GM23338 (cell line): ENCODE results near the gene LLGL1. TPM values are rescaled to one million over a fixed set of nuclear protein-coding genes. Genes with fewer than 3 reads are reported as not detected.

ENCODE experiments used
- ATAC-seq: fragments of 200-7000 bp; cut with Tn5 transposase; 3 replicates; pipeline ENCODE4 v1.9.1; 2020
- DNase-seq: peaks from one replicate; pipeline ENCODE4 v3.0.0-alpha.2; 2015; ENCODE audit warnings: low spot score
- H2AFZ ChIP-seq: fragments of 200-600 bp; sonication (generic); 2 replicates; pipeline ENCODE4 v1.8.0; 2016; ENCODE audit warnings: antibody characterized with exemption, mild to moderate bottlenecking, moderate library complexity
- H3F3A ChIP-seq: fragments of 200-600 bp; sonication (generic); replicated peaks from 2 replicates; pipeline ENCODE4 v1.8.0; 2017; ENCODE audit warnings: antibody characterized with exemption, mixed run types, low read depth
- H3K27ac ChIP-seq: fragments of 200-600 bp; sonication (generic); 2 replicates; pipeline ENCODE4 v1.6.1; 2016; ENCODE audit warnings: low read depth
- H3K27me3 ChIP-seq: fragments of 200-600 bp; sonication (generic); 2 replicates; pipeline ENCODE4 v1.8.0; 2016; ENCODE audit warnings: mild to moderate bottlenecking, mixed run types, moderate library complexity; ENCODE audit not compliant: insufficient read depth
- H3K36me3 ChIP-seq: fragments of 200-600 bp; sonication (generic); 2 replicates; pipeline ENCODE4 v1.8.0; 2016; ENCODE audit warnings: mild to moderate bottlenecking; ENCODE audit not compliant: insufficient read depth
- H3K4me1 ChIP-seq: fragments of 200-600 bp; sonication (generic); 2 replicates; pipeline ENCODE4 v1.8.0; 2016; ENCODE audit warnings: mild to moderate bottlenecking, moderate library complexity; ENCODE audit not compliant: insufficient read depth
- H3K4me2 ChIP-seq: fragments of 200-600 bp; sonication (generic); 2 replicates; pipeline ENCODE4 v1.7.1; 2017; ENCODE audit warnings: mixed run types
- H3K4me3 ChIP-seq: fragments of 200-600 bp; sonication (generic); 2 replicates; pipeline ENCODE4 v1.6.1; 2016; ENCODE audit warnings: mixed run types
- H3K79me2 ChIP-seq: fragments of 200-600 bp; sonication (generic); replicated peaks from 2 replicates; pipeline ENCODE4 v1.8.0; 2017; ENCODE audit warnings: mild to moderate bottlenecking; ENCODE audit not compliant: insufficient read depth
- H3K9me2 ChIP-seq: fragments of 200-600 bp; sonication (generic); 2 replicates; pipeline ENCODE4 v1.8.0; 2017; ENCODE audit not compliant: insufficient read depth
- H4K20me1 ChIP-seq: fragments of 200-600 bp; sonication (generic); replicated peaks from 2 replicates; pipeline ENCODE4 v1.8.0; 2017; ENCODE audit warnings: mild to moderate bottlenecking; ENCODE audit not compliant: insufficient read depth
- H3K27ac Mint-ChIP-seq: 2 replicates; pipeline ENCODE4 v1.8.0; 2020; ENCODE audit warnings: inconsistent platforms, mild to moderate bottlenecking, moderate library complexity, mixed read lengths
- H3K27me3 Mint-ChIP-seq: 3 replicates; pipeline ENCODE4 v1.8.0; 2022; ENCODE audit warnings: low read depth, mild to moderate bottlenecking, moderate library complexity, mixed read lengths, inconsistent platforms; ENCODE audit not compliant: insufficient read depth, poor library complexity
- H3K36me3 Mint-ChIP-seq: 3 replicates; pipeline ENCODE4 v1.8.0; 2021; ENCODE audit warnings: low read depth, mild to moderate bottlenecking, inconsistent platforms, moderate library complexity, mixed read lengths
- H3K4me1 Mint-ChIP-seq: 3 replicates; pipeline ENCODE4 v1.8.0; 2020; ENCODE audit warnings: mild to moderate bottlenecking, inconsistent platforms, mixed read lengths
- H3K4me3 Mint-ChIP-seq: 3 replicates; pipeline ENCODE4 v1.8.0; 2021; ENCODE audit warnings: moderate library complexity, mild to moderate bottlenecking, inconsistent platforms, mixed read lengths
- H3K9me3 Mint-ChIP-seq: 3 replicates; pipeline ENCODE4 v1.8.0; 2020; ENCODE audit warnings: moderate library complexity, mild to moderate bottlenecking, inconsistent platforms, mixed read lengths
- CREB1 ChIP-seq: fragments of 250-450 bp; sonication (Bioruptor Pico); IDR thresholded peaks from 2 replicates; pipeline ENCODE4 v1.5.0; 2020; ENCODE audit warnings: low read depth, mild to moderate bottlenecking, moderate library complexity
- EZH2 ChIP-seq: fragments of 200-600 bp; sonication (generic); IDR thresholded peaks from one replicate; pipeline ENCODE4 v1.8.0; 2017; ENCODE audit warnings: antibody characterized with exemption, mild to moderate bottlenecking, low read depth; ENCODE audit not compliant: unreplicated experiment
- EZH2phosphoT487 ChIP-seq: fragments of 200-600 bp; sonication (generic); IDR thresholded peaks from one replicate; pipeline ENCODE4 v1.8.1; 2018; ENCODE audit warnings: antibody characterized with exemption; ENCODE audit not compliant: unreplicated experiment
- JUNB ChIP-seq: IDR thresholded peaks from one replicate; pipeline ENCODE4 v1.6.1; 2016; ENCODE audit warnings: antibody characterized with exemption; ENCODE audit not compliant: unreplicated experiment
- NANOG ChIP-seq: IDR thresholded peaks from 2 replicates; pipeline ENCODE4 v1.6.1; 2016; ENCODE audit warnings: antibody characterized with exemption, borderline replicate concordance
- POLR2AphosphoS5 ChIP-seq: IDR thresholded peaks from 2 replicates; pipeline ENCODE4 v1.6.1; 2016; ENCODE audit warnings: antibody characterized with exemption, low read depth
- ZNF114 ChIP-seq: fragments of 250-450 bp; sonication (Bioruptor Pico); IDR thresholded peaks from 2 replicates; pipeline ENCODE4 v1.5.0; 2020; ENCODE audit warnings: mild to moderate bottlenecking, moderate library complexity
- ZNF331 ChIP-seq: fragments of 250-450 bp; sonication (Bioruptor Pico); IDR thresholded peaks from 2 replicates; pipeline ENCODE4 v1.5.0; 2020; ENCODE audit warnings: low read depth, mild to moderate bottlenecking, moderate library complexity
- polyA plus RNA-seq: library from polyadenylated mRNA; unstranded; fragments of >200 nt; fragmentation: Nextera tagmentation; extraction: Ambion mirVana; gene quantifications from 2 replicates; pipeline ENCODE4 v1.2.1, GENCODE V29; 2016
- total RNA-seq: library from RNA; depleted of rRNA; stranded (reverse); fragments of >200 nt; shearing (Covaris generic); gene quantifications from 2 replicates; pipeline ENCODE4 v1.2.3, GENCODE V29; 2014
- TF ChIP-seq, protein P1 (sequence below): IDR thresholded peaks from one replicate; pipeline ENCODE4 v1.6.1; 2018; ENCODE audit warnings: antibody characterized with exemption; ENCODE audit not compliant: unreplicated experiment
- TF ChIP-seq, protein P2 (sequence below): IDR thresholded peaks from 2 replicates; pipeline ENCODE4 v1.6.1; 2016; ENCODE audit warnings: antibody characterized with exemption

The LLGL1 gene
- total and polyA plus RNA-seq, 2 experiments from 2014 or later: 5.9 to 129 TPM

DNA sequence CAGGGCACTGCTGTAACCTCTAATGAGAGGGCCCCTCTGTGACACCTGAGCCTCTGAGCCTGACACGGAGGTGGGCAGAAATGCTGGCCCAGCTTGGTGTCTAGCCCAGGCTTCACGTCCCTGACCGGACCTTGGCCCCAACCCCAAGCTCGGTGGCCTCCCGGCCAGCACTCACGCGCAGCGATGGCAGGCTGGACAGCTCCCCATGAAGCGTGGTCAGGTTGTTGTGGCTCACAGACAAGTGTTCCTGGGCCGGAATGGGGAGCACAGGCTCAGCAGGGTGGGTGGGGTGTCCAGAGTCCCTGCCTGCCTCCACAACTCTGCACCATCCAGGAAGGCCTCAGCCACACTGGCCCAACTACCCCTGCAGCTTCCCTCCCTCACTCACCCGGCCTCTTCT is 30.9 kb downstream of the LLGL1 start (continued):
- TF ChIP-seq, protein P1, sequence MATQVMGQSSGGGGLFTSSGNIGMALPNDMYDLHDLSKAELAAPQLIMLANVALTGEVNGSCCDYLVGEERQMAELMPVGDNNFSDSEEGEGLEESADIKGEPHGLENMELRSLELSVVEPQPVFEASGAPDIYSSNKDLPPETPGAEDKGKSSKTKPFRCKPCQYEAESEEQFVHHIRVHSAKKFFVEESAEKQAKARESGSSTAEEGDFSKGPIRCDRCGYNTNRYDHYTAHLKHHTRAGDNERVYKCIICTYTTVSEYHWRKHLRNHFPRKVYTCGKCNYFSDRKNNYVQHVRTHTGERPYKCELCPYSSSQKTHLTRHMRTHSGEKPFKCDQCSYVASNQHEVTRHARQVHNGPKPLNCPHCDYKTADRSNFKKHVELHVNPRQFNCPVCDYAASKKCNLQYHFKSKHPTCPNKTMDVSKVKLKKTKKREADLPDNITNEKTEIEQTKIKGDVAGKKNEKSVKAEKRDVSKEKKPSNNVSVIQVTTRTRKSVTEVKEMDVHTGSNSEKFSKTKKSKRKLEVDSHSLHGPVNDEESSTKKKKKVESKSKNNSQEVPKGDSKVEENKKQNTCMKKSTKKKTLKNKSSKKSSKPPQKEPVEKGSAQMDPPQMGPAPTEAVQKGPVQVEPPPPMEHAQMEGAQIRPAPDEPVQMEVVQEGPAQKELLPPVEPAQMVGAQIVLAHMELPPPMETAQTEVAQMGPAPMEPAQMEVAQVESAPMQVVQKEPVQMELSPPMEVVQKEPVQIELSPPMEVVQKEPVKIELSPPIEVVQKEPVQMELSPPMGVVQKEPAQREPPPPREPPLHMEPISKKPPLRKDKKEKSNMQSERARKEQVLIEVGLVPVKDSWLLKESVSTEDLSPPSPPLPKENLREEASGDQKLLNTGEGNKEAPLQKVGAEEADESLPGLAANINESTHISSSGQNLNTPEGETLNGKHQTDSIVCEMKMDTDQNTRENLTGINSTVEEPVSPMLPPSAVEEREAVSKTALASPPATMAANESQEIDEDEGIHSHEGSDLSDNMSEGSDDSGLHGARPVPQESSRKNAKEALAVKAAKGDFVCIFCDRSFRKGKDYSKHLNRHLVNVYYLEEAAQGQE: peak; percentile 37
- TF ChIP-seq JUNB (no peak), EZH2 (no peak)

DNA sequence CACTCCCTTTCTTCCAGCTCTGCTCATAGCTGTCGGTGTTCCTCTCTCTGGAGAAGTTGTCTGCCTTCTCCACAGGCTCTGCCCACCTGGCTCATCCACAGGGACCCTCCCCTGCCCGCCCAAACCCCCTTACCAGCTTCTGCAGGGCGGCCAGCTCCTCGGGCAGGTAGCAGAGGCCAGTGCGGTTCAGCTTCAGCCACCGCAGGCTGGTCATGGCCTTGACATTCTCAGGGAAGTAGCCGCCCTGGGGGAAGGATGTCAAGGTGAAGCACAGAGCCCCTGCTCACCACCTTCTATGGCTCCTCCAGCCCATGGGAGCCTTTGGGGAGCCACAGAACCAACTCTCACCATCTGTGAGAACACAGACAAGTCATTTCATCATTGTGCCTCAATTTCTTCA is 31.3 kb downstream of the LLGL1 start:
- no peak for DNase-seq
- Histone ChIP-seq H3K27ac (peak overlapping the region; percentile 94; the same call in 1 of the 2 replicates), H3K4me2 (peak overlapping the region; percentile 99), H2AFZ (no peak overlapping the region), H3K27me3 (no peaks in the 10 kb centered on the region), H3F3A (peaks cover 18% of the 10 kb centered on the region), H3K4me3 (peak overlapping the region; percentile 88), H3K36me3 (peaks cover 12% of the 10 kb centered on the region), H4K20me1 (peaks cover 4% of the 10 kb centered on the region), H3K79me2 (peaks cover 27% of the 10 kb centered on the region), H3K9me2 (no peaks in the 10 kb centered on the region), H3K4me1 (peaks cover 20% of the 10 kb centered on the region)
- Mint-ChIP-seq H3K4me1 (peaks cover 26% of the 10 kb centered on the region), H3K36me3 (peaks cover 41% of the 10 kb centered on the region), H3K27ac (peak overlapping the region; percentile 98), H3K4me3 (peak overlapping the region; percentile 95), H3K9me3 (no peaks in the 10 kb centered on the region), H3K27me3 (peaks cover 2% of the 10 kb centered on the region)
- no peak for TF ChIP-seq EZH2
- no peak for TF ChIP-seq POLR2AphosphoS5
- no peak for TF ChIP-seq ZNF331 (CRISPR knock-in tag)
- TF ChIP-seq CREB1 (CRISPR knock-in tag): no peak
- TF ChIP-seq ZNF114 (CRISPR knock-in tag): no peak
- TF ChIP-seq, protein P2, sequence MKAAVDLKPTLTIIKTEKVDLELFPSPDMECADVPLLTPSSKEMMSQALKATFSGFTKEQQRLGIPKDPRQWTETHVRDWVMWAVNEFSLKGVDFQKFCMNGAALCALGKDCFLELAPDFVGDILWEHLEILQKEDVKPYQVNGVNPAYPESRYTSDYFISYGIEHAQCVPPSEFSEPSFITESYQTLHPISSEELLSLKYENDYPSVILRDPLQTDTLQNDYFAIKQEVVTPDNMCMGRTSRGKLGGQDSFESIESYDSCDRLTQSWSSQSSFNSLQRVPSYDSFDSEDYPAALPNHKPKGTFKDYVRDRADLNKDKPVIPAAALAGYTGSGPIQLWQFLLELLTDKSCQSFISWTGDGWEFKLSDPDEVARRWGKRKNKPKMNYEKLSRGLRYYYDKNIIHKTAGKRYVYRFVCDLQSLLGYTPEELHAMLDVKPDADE: no peak
- no peak for ATAC-seq

DNA sequence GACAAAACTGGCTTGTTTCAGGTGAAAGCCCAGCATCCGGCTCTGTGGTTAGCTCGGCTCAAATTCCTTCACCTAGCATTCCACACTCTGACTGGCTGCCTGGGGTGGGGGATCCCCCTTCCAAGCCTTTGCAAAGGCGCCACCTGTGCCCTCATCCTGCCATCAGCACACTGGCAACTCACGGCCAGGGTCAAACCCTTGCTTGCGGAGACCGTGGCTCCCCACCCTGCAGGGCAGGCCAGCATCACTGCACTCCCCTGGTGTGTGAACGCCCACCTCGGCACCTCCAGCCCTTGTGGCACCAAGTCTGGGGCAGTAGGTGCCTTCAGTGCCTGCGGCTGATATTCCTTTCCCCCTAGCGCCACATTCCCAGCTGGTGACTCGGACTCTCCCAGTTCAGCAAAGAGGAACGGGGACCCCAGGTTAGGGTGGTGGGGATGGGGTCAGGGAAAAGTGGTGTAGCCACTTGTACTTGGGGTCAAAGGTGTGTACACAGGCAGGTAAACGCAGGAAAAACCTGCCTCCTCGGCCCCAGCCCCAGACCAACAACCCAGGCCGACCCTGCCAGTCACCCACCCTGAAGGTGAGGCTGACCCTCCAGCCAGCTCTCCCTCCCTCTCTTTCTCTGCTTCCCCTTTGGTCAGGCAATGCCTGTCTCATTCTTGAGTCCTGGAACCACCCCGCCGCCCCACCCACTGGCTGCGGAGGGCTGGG is 32.0 kb downstream of the LLGL1 start:
- peak overlapping the region; percentile 94 for H3K27ac ChIP-seq

More for the DNA sequence above, 32.0 kb downstream of the LLGL1 start:
- peaks cover 36% of the 10 kb centered on the region for H3K36me3 Mint-ChIP-seq
- peak overlapping the region; percentile 95 for H3K4me3 Mint-ChIP-seq
- peak overlapping the region; percentile 88 for H3K4me3 ChIP-seq
- peak overlapping the region; percentile 99 for H3K4me2 ChIP-seq
- H3K36me3 ChIP-seq: peaks cover 9% of the 10 kb centered on the region; the same call in 1 of the 2 replicates
- H3K4me1 Mint-ChIP-seq: peaks cover 29% of the 10 kb centered on the region
- peaks cover 20% of the 10 kb centered on the region for H3K4me1 ChIP-seq
- H3K27ac Mint-ChIP-seq: peak overlapping the region; percentile 98
- no peak for TF ChIP-seq CREB1 (CRISPR knock-in tag)
- TF ChIP-seq, protein P1: no peak
- no peak for TF ChIP-seq NANOG
- TF ChIP-seq EZH2phosphoT487: no peak
- no peak for TF ChIP-seq JUNB
- no peak for TF ChIP-seq ZNF114 (CRISPR knock-in tag)
- peaks cover 4% of the 10 kb centered on the region for H4K20me1 ChIP-seq
- H3K27me3 ChIP-seq: no peaks in the 10 kb centered on the region
- no peak overlapping the region for H2AFZ ChIP-seq
- peak; percentile 6 for ATAC-seq
- peaks cover 33% of the 10 kb centered on the region for H3K79me2 ChIP-seq
- peaks cover 4% of the 10 kb centered on the region for H3K27me3 Mint-ChIP-seq
- no peaks in the 10 kb centered on the region for H3K9me3 Mint-ChIP-seq
- H3F3A ChIP-seq: peaks cover 18% of the 10 kb centered on the region
- no peaks in the 10 kb centered on the region for H3K9me2 ChIP-seq
- DNase-seq: peak; percentile 78
